Subcutaneous abdominal adipose tissue (tissue), 5 donors: ENCODE measurements around the gene RASA3.

Experiments used
- H3K27ac ChIP-seq: one replicate; pipeline ENCODE4 v1.7.0; 2013; ENCODE audit warnings: low read depth, mild to moderate bottlenecking, inconsistent platforms, low read length, moderate library complexity
- H3K27me3 ChIP-seq, 5 donors: one replicate each; pipeline ENCODE4 v1.7.0; 2013; ENCODE audit warnings: low read length in 5 of 5, inconsistent platforms in 1 of 5; ENCODE audit not compliant: control insufficient read depth in 5 of 5, insufficient read depth in 4 of 5
- H3K36me3 ChIP-seq, 5 donors: one replicate each; pipeline ENCODE4 v1.7.0; 2013; ENCODE audit warnings: low read length in 5 of 5; ENCODE audit not compliant: control insufficient read depth in 5 of 5, insufficient read depth in 5 of 5
- H3K4me1 ChIP-seq, 5 donors: one replicate each; pipeline ENCODE4 v1.7.0; 2013; ENCODE audit warnings: low read length in 5 of 5, mild to moderate bottlenecking in 3 of 5, moderate library complexity in 1 of 5; ENCODE audit not compliant: control insufficient read depth in 5 of 5, insufficient read depth in 5 of 5
- H3K4me3 ChIP-seq, 5 donors: one replicate each; pipeline ENCODE4 v1.7.0; 2013; ENCODE audit warnings: low read length in 5 of 5, low read depth in 1 of 5
- H3K9ac ChIP-seq, 5 donors: one replicate each; pipeline ENCODE4 v1.7.0; 2013; ENCODE audit warnings: low read length in 5 of 5, mild to moderate bottlenecking in 4 of 5, moderate library complexity in 3 of 5
- H3K9me3 ChIP-seq, 5 donors: one replicate each; pipeline ENCODE4 v1.7.0; 2013; ENCODE audit warnings: low read length in 5 of 5; ENCODE audit not compliant: control insufficient read depth in 5 of 5
- donor health status: healthy.
- donor health status: healthy.
- donor health status: healthy.
- donor health status: healthy.
- donor health status: healthy.

RASA3 gene

GRCh38 chr13:114089341-114089740 lies 43.1 kb downstream of the RASA3 start:
- H3K4me3 ChIP-seq: no peak overlapping the region
- H3K4me1 ChIP-seq: no peaks in the 10 kb centered on the region
- peaks cover 0 to 5% (median 0%) of the 10 kb centered on the region in 5 donors for H3K9me3 ChIP-seq
- no peak overlapping the region for H3K27ac ChIP-seq
- H3K36me3 ChIP-seq: no peaks in the 10 kb centered on the region
- H3K9ac ChIP-seq: no peak overlapping the region
- H3K27me3 ChIP-seq: no peaks in the 10 kb centered on the region

GRCh38 chr13:114088863-114089262 lies 43.6 kb downstream of the RASA3 start:
- no peak overlapping the region for H3K9ac ChIP-seq
- no peaks in the 10 kb centered on the region for H3K36me3 ChIP-seq
- H3K9me3 ChIP-seq: peaks cover 0 to 5% (median 0%) of the 10 kb centered on the region in 5 donors
- H3K4me1 ChIP-seq: no peaks in the 10 kb centered on the region
- H3K27ac ChIP-seq: no peak overlapping the region
- no peak overlapping the region for H3K4me3 ChIP-seq
- H3K27me3 ChIP-seq: no peaks in the 10 kb centered on the region

GRCh38 chr13:114088234-114088633 lies 44.2 kb downstream of the RASA3 start:
- H3K9ac ChIP-seq: no peak overlapping the region
- no peaks in the 10 kb centered on the region for H3K27me3 ChIP-seq
- H3K36me3 ChIP-seq: no peaks in the 10 kb centered on the region
- H3K4me1 ChIP-seq: no peaks in the 10 kb centered on the region
- peaks cover 0 to 5% (median 0%) of the 10 kb centered on the region in 5 donors for H3K9me3 ChIP-seq
- H3K4me3 ChIP-seq: no peak overlapping the region
- no peak overlapping the region for H3K27ac ChIP-seq

- Histone ChIP-seq H3K36me3 (no peaks in the 10 kb centered on the region), H3K9me3 (peaks cover 0 to 5% (median 0%) of the 10 kb centered on the region in 5 donors), H3K4me1 (no peaks in the 10 kb centered on the region), H3K27me3 (no peaks in the 10 kb centered on the region), H3K27ac (no peak overlapping the region), H3K9ac (no peak overlapping the region), H3K4me3 (no peak overlapping the region)
Observed at GRCh38 chr13:114087430-114087829, 45.0 kb downstream of the RASA3 start.

- Histone ChIP-seq H3K9ac (no peak overlapping the region), H3K27me3 (no peaks in the 10 kb centered on the region), H3K9me3 (no peaks in the 10 kb centered on the region), H3K36me3 (no peaks in the 10 kb centered on the region), H3K4me3 (no peak overlapping the region), H3K4me1 (peaks cover 2 to 22% (median 15%) of the 10 kb centered on the region in 5 donors), H3K27ac (no peak overlapping the region)
Observed at GRCh38 chr13:114082849-114083645, 49.4 kb downstream of the RASA3 start.

- no peaks in the 10 kb centered on the region for H3K36me3 ChIP-seq
- no peak overlapping the region for H3K4me3 ChIP-seq
- no peak overlapping the region for H3K27ac ChIP-seq
- no peak overlapping the region for H3K9ac ChIP-seq
- no peaks in the 10 kb centered on the region for H3K27me3 ChIP-seq
- peaks cover 2 to 24% (median 17%) of the 10 kb centered on the region in 5 donors for H3K4me1 ChIP-seq
- no peaks in the 10 kb centered on the region for H3K9me3 ChIP-seq
Observed at GRCh38 chr13:114081761-114082681, 50.4 kb downstream of the RASA3 start.

- no peaks in the 10 kb centered on the region for H3K9me3 ChIP-seq
- H3K4me1 ChIP-seq: peaks cover 2 to 24% (median 17%) of the 10 kb centered on the region in 5 donors
- H3K27ac ChIP-seq: no peak overlapping the region
- no peak overlapping the region for H3K4me3 ChIP-seq
- H3K9ac ChIP-seq: no peak overlapping the region
- peaks cover 0 to 2% (median 0%) of the 10 kb centered on the region in 5 donors for H3K36me3 ChIP-seq
- no peaks in the 10 kb centered on the region for H3K27me3 ChIP-seq
Observed at GRCh38 chr13:114080739-114081561, 51.5 kb downstream of the RASA3 start.

- Histone ChIP-seq H3K4me3 (no peak overlapping the region), H3K27ac (peak overlapping the region; percentile 54), H3K4me1 (peaks cover 2 to 24% (median 17%) of the 10 kb centered on the region in 5 donors), H3K9ac (no peak overlapping the region), H3K9me3 (no peaks in the 10 kb centered on the region), H3K27me3 (no peaks in the 10 kb centered on the region), H3K36me3 (peaks cover 0 to 5% (median 0%) of the 10 kb centered on the region in 5 donors)
Observed at GRCh38 chr13:114079601-114080536, 52.6 kb downstream of the RASA3 start.
